HepG2 (cell line): ENCODE measurements around the gene CBLC. TPM values are rescaled to one million over a fixed set of nuclear protein-coding genes. Genes with fewer than 3 reads are reported as not detected.

ENCODE experiments used
- CC2D1A ChIP-seq: sonication (generic); formaldehyde crosslinking; IDR thresholded peaks from 2 replicates; pipeline ENCODE4 v1.8.1; 2023; ENCODE audit warnings: mild to moderate bottlenecking, missing genetic modification reagents
- MYC ChIP-seq: sonication (generic); formaldehyde crosslinking; IDR thresholded peaks from 2 replicates; pipeline ENCODE4 v1.9.0; 2021; ENCODE audit warnings: missing genetic modification reagents, borderline replicate concordance
- NONO ChIP-seq, 2 experiments: fragments of 450-650 bp in 1 of 2; sonication (generic) in 1 of 2; formaldehyde crosslinking in 1 of 2; IDR thresholded peaks in 1 of 2; conservative IDR thresholded peaks in 1 of 2; 2 replicates each; pipeline versions ENCODE4 v1.6.1 to v1.8.0; 2017 to 2022; ENCODE audit warnings: mild to moderate bottlenecking in 1 of 2, missing genetic modification reagents in 1 of 2, moderate library complexity in 1 of 2
- PCBP2 ChIP-seq: fragments of 200-400 bp; formaldehyde crosslinking; optimal IDR thresholded peaks from 2 replicates; pipeline ENCODE3; 2018; ENCODE audit warnings: low read length, low read depth; ENCODE audit not compliant: poor library complexity, severe bottlenecking
- SRSF4 ChIP-seq: fragments of 200-400 bp; formaldehyde crosslinking; IDR thresholded peaks from one replicate; pipeline ENCODE4 v1.6.1; 2018; ENCODE audit warnings: mild to moderate bottlenecking, low read depth, low read length, moderate library complexity; ENCODE audit not compliant: poor library complexity, severe bottlenecking
- ZNF317 ChIP-seq: sonication (generic); formaldehyde crosslinking; IDR thresholded peaks from 2 replicates; pipeline ENCODE4 v1.5.0; 2020; ENCODE audit warnings: mild to moderate bottlenecking, missing genetic modification reagents
- ZNF350 ChIP-seq: sonication (generic); formaldehyde crosslinking; IDR thresholded peaks from 2 replicates; pipeline ENCODE4 v1.4.0; 2020; ENCODE audit warnings: mild to moderate bottlenecking, low read depth, missing genetic modification reagents, borderline replicate concordance
- ZNF354B ChIP-seq: sonication (generic); formaldehyde crosslinking; IDR thresholded peaks from 2 replicates; pipeline ENCODE4 v1.8.0; 2022; ENCODE audit warnings: mild to moderate bottlenecking, missing genetic modification reagents
- ZNF451 ChIP-seq: sonication (generic); formaldehyde crosslinking; IDR thresholded peaks from 2 replicates; pipeline ENCODE4 v1.5.0; 2020; ENCODE audit warnings: mild to moderate bottlenecking, missing genetic modification reagents
- ZNF660 ChIP-seq: sonication (generic); formaldehyde crosslinking; IDR thresholded peaks from 2 replicates; pipeline ENCODE4 v1.5.1; 2020; ENCODE audit warnings: mild to moderate bottlenecking, low read depth, missing genetic modification reagents, borderline replicate concordance
- ZNF878 ChIP-seq: sonication (generic); formaldehyde crosslinking; IDR thresholded peaks from 2 replicates; pipeline ENCODE4 v1.8.1; 2023; ENCODE audit warnings: mild to moderate bottlenecking, missing genetic modification reagents, moderate library complexity
- ZSCAN21 ChIP-seq: sonication (generic); formaldehyde crosslinking; IDR thresholded peaks from 2 replicates; pipeline ENCODE4 v1.8.0; 2022; ENCODE audit warnings: mild to moderate bottlenecking, missing genetic modification reagents, moderate library complexity, borderline replicate concordance
- polyA plus RNA-seq, 8 experiments: library from polyadenylated mRNA; depleted of rRNA in 3 of 8; stranded (reverse) in 7 of 8; unstranded in 1 of 8; fragments of >200 nt; fragmentation: Illumina TruSeq in 4 of 8; extraction: Trizol in 4 of 8; gene quantifications; 2 replicates each; pipeline versions ENCODE4 v1.2.1 to v1.2.3, GENCODE V29; 2011 to 2016; ENCODE audit warnings: low read depth in 4 of 8, missing spikeins in 1 of 8, mixed read lengths in 1 of 8; ENCODE audit not compliant: insufficient read depth in 1 of 8
- total RNA-seq, 5 experiments: library from RNA; depleted of rRNA; stranded (reverse); fragments of >200 nt; fragmentation: Illumina TruSeq; extraction: Trizol; gene quantifications; 2 replicates each; pipeline ENCODE4 v1.2.3, GENCODE V29; 2016; ENCODE audit warnings: low read depth in 1 of 5
- TF ChIP-seq, protein P1 (sequence below): sonication (generic); formaldehyde crosslinking; IDR thresholded peaks from 2 replicates; pipeline ENCODE4 v1.8.1; 2023; ENCODE audit warnings: mild to moderate bottlenecking, missing genetic modification reagents, borderline replicate concordance
- TF ChIP-seq, protein P2 (sequence below): sonication (generic); formaldehyde crosslinking; IDR thresholded peaks from 2 replicates; pipeline ENCODE4 v1.5.1; 2020; ENCODE audit warnings: missing genetic modification reagents, mild to moderate bottlenecking, borderline replicate concordance
- TF ChIP-seq, protein P3 (sequence below): sonication (generic); formaldehyde crosslinking; IDR thresholded peaks from 2 replicates; pipeline ENCODE4 v1.4.0; 2020; ENCODE audit warnings: missing genetic modification reagents, mild to moderate bottlenecking, borderline replicate concordance
- TF ChIP-seq, protein P4 (sequence below): IDR thresholded peaks from 2 replicates; pipeline ENCODE4 v1.6.1; 2016; ENCODE audit warnings: missing compliant biosample characterization, missing genetic modification reagents, borderline replicate concordance

Gene CBLC
- total and polyA plus RNA-seq, 2 of the 13 experiments (the other 11 are each of a cell fraction or from before 2014, with no cell fraction given): 1.8 to 2.6 TPM

DNA sequence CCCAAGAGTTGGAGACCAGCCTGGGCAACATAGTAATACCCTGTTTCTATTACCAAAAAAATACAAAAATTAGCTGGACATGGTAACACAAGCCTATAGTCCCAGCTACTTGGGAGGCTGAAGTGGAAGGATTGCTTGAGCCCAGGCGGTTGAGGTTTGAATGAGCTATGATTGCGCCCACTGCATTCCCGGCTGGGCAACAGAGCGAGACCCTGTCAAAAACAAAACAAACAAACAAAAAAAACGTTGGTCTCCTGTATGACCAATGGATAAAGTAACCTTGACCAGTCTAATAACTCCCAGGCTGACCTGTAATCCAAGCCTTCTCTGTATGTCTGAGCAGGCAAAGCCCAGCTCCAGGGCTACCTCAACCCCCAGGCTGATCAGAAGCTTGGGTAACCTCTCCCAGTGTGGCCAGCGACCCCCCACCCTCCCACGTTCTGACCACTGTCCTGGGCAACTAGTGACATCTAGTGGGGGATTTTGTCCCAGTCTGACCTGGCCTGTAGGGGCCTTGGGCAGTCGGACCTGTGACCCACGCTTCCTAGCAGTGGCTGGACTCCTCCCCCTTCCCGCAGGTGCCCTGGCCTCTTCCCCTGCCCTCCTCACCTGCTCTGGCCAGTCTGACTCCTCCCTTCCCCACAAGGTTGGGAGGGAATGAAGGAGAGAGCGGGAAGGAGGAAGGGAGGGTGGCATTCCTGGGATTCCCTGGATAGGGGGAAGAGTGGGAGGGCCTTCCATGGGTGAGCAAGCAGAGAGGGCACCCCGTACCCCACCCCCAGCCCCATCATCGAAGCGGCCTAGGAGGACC, 30.2 kb downstream of the CBLC start (continued):
- TF ChIP-seq ZNF451 (CRISPR knock-in tag) (peak; percentile 54; the same call in 1 of the 2 replicates), MYC (CRISPR knock-in tag) (peak; percentile 53; the same call in 1 of the 2 replicates), ZNF317 (CRISPR knock-in tag) (no peak), PCBP2 (no peak), ZSCAN21 (CRISPR knock-in tag) (no peak; the same call in 1 of the 2 replicates), ZNF354B (CRISPR knock-in tag) (no peak), CC2D1A (no peak), NONO (IDR thresholded peaks at IDR 0.05) (no peak), NONO (CRISPR knock-in tag; conservative IDR thresholded peaks at IDR 0.05) (peak; percentile 55), ZNF660 (no peak), ZNF878 (CRISPR knock-in tag) (no peak), SRSF4 (no peak), ZNF350 (peak; percentile 30; the same call in 1 of the 2 replicates)
- TF ChIP-seq, protein P1, sequence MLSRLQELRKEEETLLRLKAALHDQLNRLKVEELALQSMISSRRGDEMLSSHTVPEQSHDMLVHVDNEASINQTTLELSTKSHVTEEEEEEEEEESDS (CRISPR knock-in tag): no peak
- TF ChIP-seq, protein P2, sequence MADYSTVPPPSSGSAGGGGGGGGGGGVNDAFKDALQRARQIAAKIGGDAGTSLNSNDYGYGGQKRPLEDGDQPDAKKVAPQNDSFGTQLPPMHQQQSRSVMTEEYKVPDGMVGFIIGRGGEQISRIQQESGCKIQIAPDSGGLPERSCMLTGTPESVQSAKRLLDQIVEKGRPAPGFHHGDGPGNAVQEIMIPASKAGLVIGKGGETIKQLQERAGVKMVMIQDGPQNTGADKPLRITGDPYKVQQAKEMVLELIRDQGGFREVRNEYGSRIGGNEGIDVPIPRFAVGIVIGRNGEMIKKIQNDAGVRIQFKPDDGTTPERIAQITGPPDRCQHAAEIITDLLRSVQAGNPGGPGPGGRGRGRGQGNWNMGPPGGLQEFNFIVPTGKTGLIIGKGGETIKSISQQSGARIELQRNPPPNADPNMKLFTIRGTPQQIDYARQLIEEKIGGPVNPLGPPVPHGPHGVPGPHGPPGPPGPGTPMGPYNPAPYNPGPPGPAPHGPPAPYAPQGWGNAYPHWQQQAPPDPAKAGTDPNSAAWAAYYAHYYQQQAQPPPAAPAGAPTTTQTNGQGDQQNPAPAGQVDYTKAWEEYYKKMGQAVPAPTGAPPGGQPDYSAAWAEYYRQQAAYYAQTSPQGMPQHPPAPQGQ (CRISPR knock-in tag): no peak
- TF ChIP-seq, protein P3, sequence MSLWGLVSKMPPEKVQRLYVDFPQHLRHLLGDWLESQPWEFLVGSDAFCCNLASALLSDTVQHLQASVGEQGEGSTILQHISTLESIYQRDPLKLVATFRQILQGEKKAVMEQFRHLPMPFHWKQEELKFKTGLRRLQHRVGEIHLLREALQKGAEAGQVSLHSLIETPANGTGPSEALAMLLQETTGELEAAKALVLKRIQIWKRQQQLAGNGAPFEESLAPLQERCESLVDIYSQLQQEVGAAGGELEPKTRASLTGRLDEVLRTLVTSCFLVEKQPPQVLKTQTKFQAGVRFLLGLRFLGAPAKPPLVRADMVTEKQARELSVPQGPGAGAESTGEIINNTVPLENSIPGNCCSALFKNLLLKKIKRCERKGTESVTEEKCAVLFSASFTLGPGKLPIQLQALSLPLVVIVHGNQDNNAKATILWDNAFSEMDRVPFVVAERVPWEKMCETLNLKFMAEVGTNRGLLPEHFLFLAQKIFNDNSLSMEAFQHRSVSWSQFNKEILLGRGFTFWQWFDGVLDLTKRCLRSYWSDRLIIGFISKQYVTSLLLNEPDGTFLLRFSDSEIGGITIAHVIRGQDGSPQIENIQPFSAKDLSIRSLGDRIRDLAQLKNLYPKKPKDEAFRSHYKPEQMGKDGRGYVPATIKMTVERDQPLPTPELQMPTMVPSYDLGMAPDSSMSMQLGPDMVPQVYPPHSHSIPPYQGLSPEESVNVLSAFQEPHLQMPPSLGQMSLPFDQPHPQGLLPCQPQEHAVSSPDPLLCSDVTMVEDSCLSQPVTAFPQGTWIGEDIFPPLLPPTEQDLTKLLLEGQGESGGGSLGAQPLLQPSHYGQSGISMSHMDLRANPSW (CRISPR knock-in tag): peak; percentile 42; the same call in 1 of the 2 replicates
- TF ChIP-seq, protein P4, sequence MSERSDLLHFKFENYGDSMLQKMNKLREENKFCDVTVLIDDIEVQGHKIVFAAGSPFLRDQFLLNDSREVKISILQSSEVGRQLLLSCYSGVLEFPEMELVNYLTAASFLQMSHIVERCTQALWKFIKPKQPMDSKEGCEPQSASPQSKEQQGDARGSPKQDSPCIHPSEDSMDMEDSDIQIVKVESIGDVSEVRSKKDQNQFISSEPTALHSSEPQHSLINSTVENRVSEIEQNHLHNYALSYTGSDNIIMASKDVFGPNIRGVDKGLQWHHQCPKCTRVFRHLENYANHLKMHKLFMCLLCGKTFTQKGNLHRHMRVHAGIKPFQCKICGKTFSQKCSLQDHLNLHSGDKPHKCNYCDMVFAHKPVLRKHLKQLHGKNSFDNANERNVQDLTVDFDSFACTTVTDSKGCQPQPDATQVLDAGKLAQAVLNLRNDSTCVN (CRISPR knock-in tag): no peak; the same call in 1 of the 2 replicates
